Heart right ventricle (tissue), 16 donors: ENCODE results near the gene SPX. TPM values are rescaled to one million over a fixed set of nuclear protein-coding genes. Genes with fewer than 3 reads are reported as not detected.

Source experiments
- ATAC-seq, 8 donors: fragments of 200-7000 bp; cut with Tn5 transposase; one replicate each; pipeline ENCODE4 v1.9.1; 2020; ENCODE audit warnings: mild to moderate bottlenecking in 8 of 8, moderate library complexity in 8 of 8, moderate number of reproducible peaks in 1 of 8
- DNase-seq, 2 donors: peaks; one replicate each; pipeline ENCODE4 v3.0.0-alpha.2; 2020
- H3K27ac ChIP-seq, 10 donors: fragments of 200-600 bp; sonication (generic) in 2 of 10; one replicate each; pipeline versions ENCODE4 v1.5.0 to v1.8.0; 2020 to 2022; ENCODE audit warnings: mild to moderate bottlenecking in 3 of 10
- H3K27me3 ChIP-seq, 7 donors: fragments of 200-600 bp; one replicate each; pipeline ENCODE4 v1.8.0; 2021 to 2022; ENCODE audit warnings: mild to moderate bottlenecking in 2 of 7
- H3K36me3 ChIP-seq, 9 donors: fragments of 200-600 bp; sonication (generic) in 1 of 9; one replicate each; pipeline versions ENCODE4 v1.5.0 to v1.8.0; 2020 to 2022; ENCODE audit warnings: mild to moderate bottlenecking in 2 of 9
- H3K4me1 ChIP-seq, 9 donors: fragments of 200-600 bp; sonication (generic) in 1 of 9; one replicate each; pipeline versions ENCODE4 v1.5.0 to v1.8.0; 2020 to 2022; ENCODE audit warnings: mild to moderate bottlenecking in 4 of 9
- H3K4me3 ChIP-seq, 10 donors: fragments of 200-600 bp; sonication (generic) in 2 of 10; one replicate each; pipeline versions ENCODE4 v1.5.0 to v1.8.0; 2020 to 2022; ENCODE audit warnings: mild to moderate bottlenecking in 7 of 10, moderate library complexity in 2 of 10
- H3K9me3 ChIP-seq, 11 donors: fragments of 200-600 bp in 10 of 11; sonication (generic) in 2 of 11; one replicate each; pipeline versions ENCODE4 v1.5.0 to v1.8.0; 2013 to 2022; ENCODE audit warnings: mild to moderate bottlenecking in 2 of 11, control low read depth in 1 of 11, moderate library complexity in 1 of 11
- WGBS, 2 donors: extraction: QIAGEN DNeasy Blood & Tissue Kit; methylation state at CpG; one replicate each; pipeline ENCODE4 v1.1.7; 2013; ENCODE audit warnings: inconsistent platforms in 1 of 2; 5-methylcytosine and 5-hydroxymethylcytosine counted together
- intact Hi-C, 10 donors: fragments of 100-400 bp; cut with DNase I; formaldehyde crosslinking; loops; one replicate each; pipeline versions ENCODE4 v1.11.1 to v1.14.2; 2022
- polyA plus RNA-seq, 2 donors: library from polyadenylated mRNA; stranded (reverse); fragments of 200-250 nt; gene quantifications; one replicate each; pipeline ENCODE4 v1.2.3, GENCODE V29; 2013
- total RNA-seq, 10 donors: library from RNA; stranded (reverse); fragmentation: NEBNext Ultra II Directional in 3 of 10; extraction: Animal tissue kit (Norgen Biotek cat#: 25700) in 3 of 10; gene quantifications; one replicate each; pipeline versions ENCODE4 v1.2.1 to v1.2.4, GENCODE V29; 2021 to 2023
- TF ChIP-seq, protein P1 (sequence below), 9 donors: fragments of 200-600 bp; sonication (generic) in 2 of 9; IDR thresholded peaks; one replicate each; pipeline versions ENCODE4 v1.5.0 to v1.8.0; 2021 to 2022; ENCODE audit warnings: antibody characterized with exemption in 9 of 9, mild to moderate bottlenecking in 5 of 9, moderate library complexity in 1 of 9
- donor health status: Arrhythmogenic right ventricular cardiomyopathy.
- donor health status: ischemic (EF 13 %, LVEDD 7.1; RV severe dilation, severe dysfunction).
- donor health status: healthy with polysubstance abuse.
- donor health status: DM: no; HTN: yes; CAD: no.
- donor health status: DM: no; HTN: no; CAD: no.
- donor health status: ischemic (EF 25% LVEDD 6.9; RV normal size, moderate dysfunction).
- donor health status: ischemic (EF 25% LVEDD 5.7; RV mildly dilated, moderate dysfunction).
- donor health status: healthy.
- donor health status: DM: yes; HTN: yes; CAD: no.
- donor health status: Ischemic cardiomyopathy.
- donor health status: ischemic (EF 35%, LVEDD 5.7; RV mildly dilated, moderate dysfunction).
- donor health status: nonischemic (EF 11% LVEDD 7.7; RV severe dilation, severe dysfunction).
- donor health status: DM: yes; HTN: yes; CAD: no.
- donor health status: PGD.
- donor health status: ischemic (EF 29% LVEDD 5.4; RV normal size, mild dysfunction).
- donor health status: nonischemic (EF 23%, LVEDD 6.1; RV moderate dilation, normal function).

The SPX gene
- total and polyA plus RNA-seq, 12 donors: 1.7 to 21.5 (median 16.2) TPM

DNA sequence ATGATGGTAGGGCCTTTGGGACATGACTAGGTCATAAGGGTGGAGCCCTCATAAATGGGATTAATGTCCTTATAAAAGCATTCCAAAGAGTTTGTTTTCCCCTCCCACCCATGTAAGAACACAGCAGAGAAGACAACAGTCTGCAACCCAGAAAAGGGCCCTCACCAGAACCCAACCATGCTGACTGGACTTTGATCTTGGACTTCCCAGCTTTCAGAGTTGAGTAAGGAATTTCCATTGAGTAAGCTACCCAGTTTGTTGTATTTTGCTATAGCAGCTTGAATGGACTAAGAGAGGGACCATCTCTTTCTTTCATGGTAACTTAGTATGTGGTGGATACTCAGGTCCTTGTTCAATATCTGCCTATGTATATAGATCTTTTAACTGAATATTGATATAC, 2.9 kb upstream of the SPX start:
- Histone ChIP-seq H3K27ac (no peak overlapping the region), H3K9me3 (peaks cover 0 to 9% (median 0%) of the 10 kb centered on the region in 11 donors), H3K4me3 (no peak overlapping the region), H3K36me3 (peaks cover 0 to 9% (median 0%) of the 10 kb centered on the region in 9 donors), H3K27me3 (peaks cover 0 to 22% (median 0%) of the 10 kb centered on the region in 7 donors), H3K4me1 (peaks cover 0 to 13% (median 5%) of the 10 kb centered on the region in 9 donors)
- no peak for DNase-seq
- intact Hi-C loops: no loop called here
- TF ChIP-seq, protein P1, sequence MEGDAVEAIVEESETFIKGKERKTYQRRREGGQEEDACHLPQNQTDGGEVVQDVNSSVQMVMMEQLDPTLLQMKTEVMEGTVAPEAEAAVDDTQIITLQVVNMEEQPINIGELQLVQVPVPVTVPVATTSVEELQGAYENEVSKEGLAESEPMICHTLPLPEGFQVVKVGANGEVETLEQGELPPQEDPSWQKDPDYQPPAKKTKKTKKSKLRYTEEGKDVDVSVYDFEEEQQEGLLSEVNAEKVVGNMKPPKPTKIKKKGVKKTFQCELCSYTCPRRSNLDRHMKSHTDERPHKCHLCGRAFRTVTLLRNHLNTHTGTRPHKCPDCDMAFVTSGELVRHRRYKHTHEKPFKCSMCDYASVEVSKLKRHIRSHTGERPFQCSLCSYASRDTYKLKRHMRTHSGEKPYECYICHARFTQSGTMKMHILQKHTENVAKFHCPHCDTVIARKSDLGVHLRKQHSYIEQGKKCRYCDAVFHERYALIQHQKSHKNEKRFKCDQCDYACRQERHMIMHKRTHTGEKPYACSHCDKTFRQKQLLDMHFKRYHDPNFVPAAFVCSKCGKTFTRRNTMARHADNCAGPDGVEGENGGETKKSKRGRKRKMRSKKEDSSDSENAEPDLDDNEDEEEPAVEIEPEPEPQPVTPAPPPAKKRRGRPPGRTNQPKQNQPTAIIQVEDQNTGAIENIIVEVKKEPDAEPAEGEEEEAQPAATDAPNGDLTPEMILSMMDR (IDR thresholded peaks at IDR 0.05): no peak
- no peak for ATAC-seq

DNA sequence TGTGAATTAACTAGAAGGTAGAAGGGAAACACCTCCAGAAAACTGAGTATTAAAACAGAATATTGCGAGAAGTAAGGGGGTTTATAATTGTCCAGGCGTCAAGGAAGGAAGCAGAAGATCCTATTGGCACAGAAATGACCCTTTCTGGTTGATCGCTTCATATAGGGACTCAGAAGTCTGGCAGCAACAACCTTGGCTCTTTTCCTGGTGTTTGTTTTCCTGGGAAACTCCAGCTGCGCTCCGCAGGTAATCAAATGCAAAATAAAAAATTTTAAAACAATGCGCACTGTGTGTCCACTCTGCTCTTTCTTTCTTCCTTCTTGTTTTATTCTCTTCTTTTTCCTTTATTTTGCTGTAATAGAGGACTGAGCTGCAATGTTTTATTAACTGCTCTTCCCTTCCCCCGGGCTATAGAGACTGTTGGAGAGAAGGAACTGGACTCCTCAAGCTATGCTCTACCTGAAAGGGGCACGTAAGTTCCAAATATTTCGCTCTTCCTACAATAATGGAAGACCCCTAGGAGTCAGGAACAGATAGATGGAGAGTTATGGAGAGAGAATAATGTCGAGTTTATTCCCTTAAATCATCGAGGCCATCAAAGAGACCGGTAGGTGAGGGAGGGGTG, 737 bp downstream of the SPX start:
- H3K27me3 ChIP-seq: peaks cover 0 to 52% (median 0%) of the 10 kb centered on the region in 7 donors
- H3K27ac ChIP-seq: peak overlapping the region in 6 of 10 donors; percentile 81 to 88 (median 85)
- H3K9me3 ChIP-seq: peaks cover 0 to 9% (median 0%) of the 10 kb centered on the region in 11 donors
- no peak for DNase-seq
- H3K4me1 ChIP-seq: peaks cover 0 to 25% (median 16%) of the 10 kb centered on the region in 9 donors
- intact Hi-C loops: no loop called here
- WGBS, 2 donors: 31 to 33% methylated on average over 12 of the region's 12 CpGs
- TF ChIP-seq, protein P1 (IDR thresholded peaks at IDR 0.05): no peak
- peak in 1 of 8 donors; percentile 12 for ATAC-seq
- peak overlapping the region; percentile 53 to 93 (median 70) for H3K4me3 ChIP-seq
- H3K36me3 ChIP-seq: peaks cover 0 to 2% (median 0%) of the 10 kb centered on the region in 9 donors

DNA sequence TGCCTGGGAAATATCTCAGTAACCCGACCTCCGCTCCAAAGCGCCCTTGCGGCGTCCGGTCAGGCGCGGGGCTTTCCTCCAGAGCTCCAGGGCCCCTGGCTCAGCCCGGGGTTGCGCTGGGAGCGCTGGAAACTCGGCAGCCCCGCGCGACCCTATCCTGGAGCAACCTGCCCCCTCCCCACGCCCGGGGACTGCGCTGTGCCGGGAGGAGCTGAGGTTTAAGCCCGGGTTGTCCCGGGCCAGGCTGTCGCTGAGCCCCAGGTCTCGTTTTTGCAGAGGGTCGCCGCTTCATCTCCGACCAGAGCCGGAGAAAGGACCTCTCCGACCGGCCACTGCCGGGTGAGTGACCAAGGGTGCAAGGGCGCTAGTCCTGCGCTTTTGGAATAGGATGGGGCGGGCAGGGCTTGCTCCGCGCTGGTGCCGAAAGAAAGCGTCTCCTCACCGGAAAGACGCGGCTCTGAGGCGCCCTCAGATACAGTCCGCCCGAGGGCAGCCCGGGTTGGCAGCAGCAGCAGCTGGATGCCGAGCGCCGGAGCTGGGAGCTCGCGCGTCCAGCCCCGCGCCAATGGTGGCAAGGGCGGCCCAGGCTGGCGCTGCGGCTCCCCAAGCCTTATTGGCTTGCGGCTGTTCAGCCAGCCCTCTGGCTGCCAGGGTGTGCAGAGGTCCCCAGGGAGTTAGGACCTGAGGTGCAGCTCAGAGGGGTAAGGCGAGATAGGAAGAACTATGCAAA, 1.5 kb downstream of the SPX start:
- H3K27ac ChIP-seq: peak overlapping the region; percentile 31 to 88 (median 81)
- H3K4me1 ChIP-seq: peaks cover 0 to 25% (median 16%) of the 10 kb centered on the region in 9 donors
- TF ChIP-seq, protein P1 (IDR thresholded peaks at IDR 0.05): peak in 3 of 9 donors; percentile 10 to 39 (median 36)
- peaks cover 0 to 52% (median 0%) of the 10 kb centered on the region in 7 donors for H3K27me3 ChIP-seq
- WGBS, 2 donors: 0% methylated on average over 57 of the region's 57 CpGs
- H3K36me3 ChIP-seq: peaks cover 0 to 6% (median 0%) of the 10 kb centered on the region in 9 donors
- peak; percentile 90 to 98 (median 92) for ATAC-seq
- intact Hi-C loops: no loop called here
- peak; percentile 40 to 72 for DNase-seq
- H3K9me3 ChIP-seq: peaks cover 0 to 9% (median 0%) of the 10 kb centered on the region in 11 donors
- H3K4me3 ChIP-seq: peak overlapping the region; percentile 53 to 93 (median 70)

DNA sequence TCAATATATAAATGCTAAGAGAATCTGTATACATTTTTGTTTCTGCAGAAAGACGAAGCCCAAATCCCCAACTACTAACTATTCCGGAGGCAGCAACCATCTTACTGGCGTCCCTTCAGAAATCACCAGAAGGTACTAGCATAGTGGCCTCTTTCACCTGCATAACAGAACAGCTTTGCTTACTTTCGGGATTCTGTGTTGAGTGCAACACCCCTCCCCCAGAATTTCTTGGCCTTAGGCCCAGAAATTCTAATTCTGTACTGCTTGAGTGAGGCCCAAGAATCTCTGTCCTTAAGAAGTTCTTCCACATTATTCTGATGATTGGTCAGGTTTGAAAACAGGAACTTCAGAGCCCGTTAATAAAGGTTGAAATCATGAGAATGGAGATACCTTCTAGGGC, 2.9 kb downstream of the SPX start:
- H3K9me3 ChIP-seq: peaks cover 0 to 7% (median 0%) of the 10 kb centered on the region in 11 donors
- ATAC-seq (peak in 7 of 8 donors; percentile 36 to 78 (median 63)), DNase-seq (peak in 1 of 2 donors; percentile 37)
- 45 to 56% methylated on average over 5 of the region's 5 CpGs for whole genome bisulfite sequencing, 2 donors
- TF ChIP-seq, protein P1 (IDR thresholded peaks at IDR 0.05): no peak
- H3K4me3 ChIP-seq: peak overlapping the region in 1 of 10 donors; percentile 69
- H3K27me3 ChIP-seq: peaks cover 0 to 52% (median 0%) of the 10 kb centered on the region in 7 donors
- H3K4me1 ChIP-seq: peaks cover 0 to 25% (median 16%) of the 10 kb centered on the region in 9 donors
- H3K27ac ChIP-seq: peak overlapping the region in 8 of 10 donors; percentile 5 to 88 (median 83)
- peaks cover 0 to 6% (median 0%) of the 10 kb centered on the region in 9 donors for H3K36me3 ChIP-seq
- intact Hi-C loops: no loop called here
